Activated effector memory CD4-positive, alpha-beta T cell treated with Interleukin-2 at 50 U/mL for 16 hours (primary cell): ENCODE measurements around the gene RPS3.
"Not testable (repeated sequence)": the region's sequence is repeated elsewhere in the genome, so short reads cannot be mapped to it uniquely, and the experiment has no call there.

Source experiments
- DNase-seq: peaks from one replicate; pipeline ENCODE4 v3.0.0-alpha.2; 2020

The RPS3 gene

GRCh38 chr11:75399344-75400145, at the start of gene RPS3:
RPS3 (plus strand) TSS chr11:75399518; CDS start chr11:75399548, 30 bp downstream.
- peak; percentile 84 for DNase-seq

GRCh38 chr11:75349521-75350116, 49.7 kb upstream of the RPS3 start:
- no peak for DNase-seq

GRCh38 chr11:75350122-75350742, 49.1 kb upstream of the RPS3 start:
- no peak for DNase-seq

GRCh38 chr11:75350743-75351540, 48.4 kb upstream of the RPS3 start:
- peak; percentile 32 for DNase-seq

- DNase-seq: no peak
These were observed 47.9 kb upstream of the RPS3 start, which contains the start of gene ARRB1 for GRCh38 chr11:75351541-75351790. ARRB1 (minus strand) TSS chr11:75351661; CDS start chr11:75351607, 54 bp downstream.

GRCh38 chr11:75351791-75352587, 47.3 kb upstream of the RPS3 start:
- DNase-seq: peak; percentile 57

GRCh38 chr11:75352588-75353206, 46.6 kb upstream of the RPS3 start:
- no peak for DNase-seq

GRCh38 chr11:75355051-75355450, 44.3 kb upstream of the RPS3 start:
- no peak for DNase-seq

- no peak for DNase-seq
These were observed 42.7 kb upstream of the RPS3 start for GRCh38 chr11:75356613-75357012.

- DNase-seq: not testable (repeated sequence)
These were observed 37.0 kb upstream of the RPS3 start for GRCh38 chr11:75362285-75362684.

- no peak for DNase-seq
These were observed 33.6 kb upstream of the RPS3 start for GRCh38 chr11:75365711-75366181.

- not testable (repeated sequence) for DNase-seq
These were observed 32.5 kb upstream of the RPS3 start for GRCh38 chr11:75366826-75367225.

- DNase-seq: no peak
These were observed 29.6 kb upstream of the RPS3 start for GRCh38 chr11:75369560-75370255.

GRCh38 chr11:75371949-75372876, 27.1 kb upstream of the RPS3 start:
- no peak for DNase-seq

- no peak for DNase-seq
These were observed 26.1 kb upstream of the RPS3 start for GRCh38 chr11:75373201-75373600.

- DNase-seq: no peak
These were observed 24.7 kb upstream of the RPS3 start for GRCh38 chr11:75374646-75375045.

- no peak for DNase-seq
These were observed 23.7 kb upstream of the RPS3 start for GRCh38 chr11:75375626-75376025.

GRCh38 chr11:75376175-75376574, 23.1 kb upstream of the RPS3 start:
- no peak for DNase-seq

- DNase-seq: not testable (repeated sequence)
These were observed 20.5 kb upstream of the RPS3 start for GRCh38 chr11:75378776-75379175.

GRCh38 chr11:75380245-75380644, 19.1 kb upstream of the RPS3 start:
- no peak for DNase-seq
